GM19463 (cell line): Measurements from ENCODE around the gene GRIK2.
"Not testable (repeated sequence)": the region's sequence is repeated elsewhere in the genome, so short reads cannot be mapped to it uniquely, and the experiment has no call there.

ENCODE experiments used
- ATAC-seq: cut with Tn5 transposase; IDR thresholded peaks from one replicate; pipeline ENCODE4 v1.9.1; 2021; ENCODE audit warnings: mild to moderate bottlenecking, moderate library complexity; ENCODE audit not compliant: unreplicated experiment

The GRIK2 gene

DNA sequence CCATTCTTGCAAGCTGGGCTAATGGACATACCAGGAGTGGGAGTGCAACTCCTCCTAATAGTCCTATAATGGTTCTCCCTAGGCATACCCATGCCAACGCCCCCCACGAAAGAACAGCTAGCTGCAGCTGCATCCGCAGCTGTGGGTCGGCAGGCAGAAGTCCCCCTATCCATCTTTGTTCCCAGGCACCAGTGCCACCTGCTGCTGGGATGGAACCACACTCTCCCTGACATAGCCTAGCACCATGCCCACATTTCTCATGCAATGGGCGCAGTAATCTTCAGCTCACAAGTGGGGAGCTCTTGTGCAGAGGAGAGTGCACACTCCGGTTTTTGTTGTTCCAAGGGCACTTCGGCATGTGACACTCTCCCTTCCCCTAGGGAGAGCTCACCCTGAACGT lies 567.8 kb downstream of the GRIK2 start:
- no peak for ATAC-seq

DNA sequence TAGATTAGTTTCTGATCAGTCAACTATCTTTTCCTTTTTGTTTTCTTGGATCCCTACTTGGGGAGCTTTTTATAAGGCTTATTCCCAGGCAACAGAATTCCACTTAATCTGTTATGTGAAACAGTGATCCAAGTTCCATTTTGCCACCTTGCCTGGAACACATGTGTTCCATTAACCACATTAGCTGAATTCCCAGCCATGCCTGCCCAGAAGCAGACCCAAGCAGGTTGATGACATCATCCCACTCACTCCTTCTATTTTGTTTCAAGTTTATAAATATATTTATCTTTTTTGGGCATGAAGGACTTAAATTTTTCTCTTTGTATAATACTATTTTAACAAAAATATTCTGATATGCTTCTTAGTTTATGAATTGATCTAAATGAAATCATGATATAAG lies 587.4 kb downstream of the GRIK2 start:
- ATAC-seq, result no peak

GRCh38 chr6:101986476-101986875 lies 593.0 kb downstream of the GRIK2 start:
- no peak for ATAC-seq

DNA sequence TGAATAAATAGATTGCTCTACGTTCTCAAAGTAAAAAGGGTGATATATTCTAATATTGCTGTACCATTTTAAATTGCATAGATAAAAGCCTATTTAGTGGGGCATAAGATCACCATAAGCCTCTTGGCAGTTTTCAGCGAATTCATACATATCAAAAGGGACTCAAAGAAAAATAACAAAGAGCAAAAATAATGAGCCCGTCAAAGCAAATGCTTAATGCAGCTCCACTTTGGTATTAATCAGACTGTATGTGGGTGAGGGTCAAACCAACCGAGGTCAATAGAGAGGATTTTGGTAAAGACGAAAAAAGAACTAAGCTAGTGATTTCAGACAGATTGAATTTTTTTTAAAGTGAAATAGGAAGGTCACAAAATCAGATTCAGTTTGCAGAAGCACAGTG lies 598.8 kb downstream of the GRIK2 start:
- ATAC-seq, result no peak

GRCh38 chr6:101994521-101994920 lies 601.0 kb downstream of the GRIK2 start:
- no peak for ATAC-seq

- ATAC-seq, result no peak
Measured at GRCh38 chr6:102015431-102015830, 621.9 kb downstream of the GRIK2 start.

DNA sequence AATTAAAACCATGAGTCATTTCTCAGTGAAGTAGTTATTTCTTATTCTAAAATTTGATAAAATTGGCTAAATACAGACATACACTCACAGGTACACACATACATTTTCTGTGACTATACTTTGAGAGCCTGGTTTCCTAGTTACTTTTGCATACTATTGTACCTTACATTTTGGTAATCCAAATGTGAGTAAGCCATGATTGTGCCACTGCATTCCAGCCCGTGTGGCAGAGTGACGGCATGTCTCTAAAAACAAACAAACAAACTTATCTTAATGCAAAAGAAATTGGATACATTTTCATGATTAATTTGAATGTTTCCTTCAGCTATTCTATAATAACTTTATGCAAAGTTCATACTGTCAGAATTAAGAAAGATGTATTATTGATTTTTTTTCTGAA lies 628.8 kb downstream of the GRIK2 start:
- ATAC-seq, result no peak

DNA sequence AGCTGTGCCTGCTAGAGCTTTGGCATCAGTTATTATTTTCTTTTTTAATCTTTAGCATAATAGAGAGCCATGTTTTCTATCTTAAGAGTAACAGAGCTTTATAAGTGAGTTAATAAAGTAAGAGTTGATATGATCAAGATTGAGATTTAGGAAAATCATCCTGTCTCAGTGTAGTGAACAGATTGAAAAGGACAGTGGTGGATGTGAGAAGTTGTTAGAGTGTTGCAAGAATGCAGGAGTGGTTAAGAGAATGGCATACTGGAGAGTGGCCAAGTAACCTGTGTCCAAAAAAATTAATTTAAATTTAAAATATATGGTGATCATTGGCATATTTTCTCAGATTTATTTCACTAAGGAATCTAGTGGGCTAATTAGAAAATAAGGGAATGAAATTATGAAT lies 629.3 kb downstream of the GRIK2 start:
- ATAC-seq, result no peak

DNA sequence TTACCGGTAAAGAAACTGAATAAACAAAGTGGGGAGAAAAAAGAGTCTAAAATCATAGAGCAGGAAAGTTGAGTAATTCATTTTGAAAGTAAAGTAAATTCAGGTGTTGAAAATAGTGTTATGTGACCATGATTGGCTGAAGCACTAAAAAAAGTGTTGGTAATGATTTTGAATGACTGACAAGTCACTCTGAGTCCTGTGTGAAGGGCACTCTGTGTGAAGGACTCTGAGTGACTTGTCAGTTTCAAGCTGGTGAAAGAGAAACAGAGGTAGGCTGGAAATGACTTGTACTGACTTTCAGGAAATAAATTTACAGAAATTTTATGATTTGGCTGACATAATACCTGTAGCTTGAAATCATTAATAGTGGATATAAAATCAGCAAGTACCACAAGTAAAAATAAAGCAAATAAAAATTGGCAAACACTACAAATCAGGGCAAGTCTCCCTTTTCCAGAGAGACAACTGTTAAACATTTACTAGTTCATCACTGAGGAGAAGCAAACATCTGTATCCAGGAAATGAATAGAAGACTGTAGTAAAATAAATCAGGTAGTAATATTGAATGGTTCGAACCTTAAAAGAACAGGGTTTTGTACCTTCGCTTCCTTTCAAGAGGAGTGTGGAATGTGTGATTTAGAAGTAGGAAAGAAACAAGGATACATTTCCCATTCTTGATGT lies 630.6 kb downstream of the GRIK2 start:
- no peak for ATAC-seq

DNA sequence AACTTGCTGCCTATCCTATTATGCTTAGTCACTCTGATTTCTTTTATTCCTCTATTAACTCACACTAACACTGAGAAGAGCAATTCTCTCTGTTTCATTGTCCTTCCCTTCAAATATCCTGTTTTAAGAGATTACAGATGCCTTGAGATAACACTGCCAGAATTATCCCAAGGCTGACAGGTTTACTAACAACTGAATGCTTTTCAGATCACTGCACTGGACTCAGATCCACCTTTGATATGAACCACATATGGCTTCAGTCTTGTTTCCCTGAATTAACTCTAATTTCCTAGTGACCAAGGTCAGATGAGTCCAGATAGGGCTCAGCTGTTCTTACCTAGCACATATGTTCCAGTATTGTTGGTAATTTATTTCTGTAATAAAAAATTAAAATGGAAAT lies 633.1 kb downstream of the GRIK2 start:
- ATAC-seq, result no peak

DNA sequence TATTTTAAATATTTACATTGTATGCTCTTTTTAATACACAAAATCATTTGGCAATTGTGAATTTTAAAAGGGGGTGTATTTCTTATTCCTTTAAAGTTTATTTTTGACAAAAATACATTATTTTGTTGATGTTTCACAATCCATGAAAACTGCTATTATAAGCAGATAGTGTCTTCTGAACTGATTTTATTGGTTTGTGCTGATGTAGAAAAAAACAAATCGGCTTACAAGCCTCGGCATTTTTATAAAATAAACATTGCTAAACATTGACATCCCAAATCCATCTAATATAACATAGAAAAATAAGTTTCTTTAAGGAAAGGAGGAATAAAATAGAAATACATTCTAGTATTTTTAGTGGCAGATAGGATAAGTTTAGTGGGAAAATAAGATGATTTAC lies 634.7 kb downstream of the GRIK2 start:
- no peak for ATAC-seq

DNA sequence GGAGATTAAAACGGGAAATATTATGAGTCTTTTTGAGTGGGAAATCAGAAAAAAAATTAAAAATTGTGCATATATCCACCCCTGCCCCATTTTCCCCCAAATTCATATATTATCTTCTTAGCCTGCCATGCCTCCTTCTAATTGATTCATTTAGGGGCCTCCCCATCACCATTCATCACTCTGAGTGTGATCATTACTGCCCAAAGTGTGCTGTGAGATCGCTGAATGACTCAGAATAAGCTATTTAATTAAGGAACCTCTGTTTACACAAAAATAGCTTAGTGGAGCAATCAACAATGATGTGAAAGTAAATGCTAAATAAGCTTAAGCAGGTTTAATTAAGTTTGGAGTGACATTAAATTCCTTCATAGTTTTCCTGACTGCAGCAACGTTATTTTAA lies 645.5 kb downstream of the GRIK2 start:
- ATAC-seq, result no peak

- ATAC-seq, result no peak
Measured at GRCh38 chr6:102039441-102039840, 645.9 kb downstream of the GRIK2 start.

GRCh38 chr6:102051001-102051400 lies 657.5 kb downstream of the GRIK2 start:
- no peak for ATAC-seq

DNA sequence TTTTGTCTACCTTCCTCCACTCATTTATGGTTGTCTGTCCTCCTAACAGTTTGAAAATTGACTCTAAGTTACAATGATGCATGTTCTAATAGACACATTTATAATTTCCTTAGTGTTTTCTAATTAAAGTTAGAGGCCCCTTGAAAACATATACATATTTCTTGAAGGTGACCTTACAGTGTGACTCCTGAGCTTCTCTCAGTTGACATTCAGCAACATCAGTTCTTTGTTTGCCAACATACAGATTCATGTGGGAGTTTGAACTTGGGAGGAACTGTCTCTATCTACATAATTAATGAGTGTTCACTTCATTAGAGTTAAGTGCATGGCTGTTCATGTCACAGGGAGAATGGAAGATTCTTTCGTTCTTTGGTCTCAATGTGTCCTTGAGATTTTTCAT lies 658.2 kb downstream of the GRIK2 start:
- ATAC-seq, result no peak

DNA sequence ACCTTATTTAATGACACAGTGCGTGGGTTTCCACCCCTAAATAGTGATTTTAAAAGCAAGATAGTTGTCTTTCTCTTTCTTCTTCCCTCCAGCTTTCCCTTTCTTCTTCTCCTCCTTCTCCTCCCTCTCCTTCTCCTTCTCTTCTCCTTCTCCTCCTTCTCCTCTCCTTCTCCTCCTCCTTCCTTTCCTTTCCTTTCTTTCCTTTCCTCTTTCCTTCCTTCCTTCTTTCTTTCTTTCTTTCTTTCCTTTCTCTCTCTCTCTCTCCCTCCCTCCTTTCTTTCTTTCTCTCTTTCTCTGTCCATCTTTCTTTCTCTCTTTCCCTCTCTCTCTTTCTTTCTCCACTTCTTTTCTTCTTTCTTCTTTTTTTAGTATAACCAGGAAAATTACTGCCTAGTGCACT lies 670.6 kb downstream of the GRIK2 start:
- ATAC-seq, result no peak

GRCh38 chr6:102066301-102066700 lies 672.8 kb downstream of the GRIK2 start:
- no peak for ATAC-seq

DNA sequence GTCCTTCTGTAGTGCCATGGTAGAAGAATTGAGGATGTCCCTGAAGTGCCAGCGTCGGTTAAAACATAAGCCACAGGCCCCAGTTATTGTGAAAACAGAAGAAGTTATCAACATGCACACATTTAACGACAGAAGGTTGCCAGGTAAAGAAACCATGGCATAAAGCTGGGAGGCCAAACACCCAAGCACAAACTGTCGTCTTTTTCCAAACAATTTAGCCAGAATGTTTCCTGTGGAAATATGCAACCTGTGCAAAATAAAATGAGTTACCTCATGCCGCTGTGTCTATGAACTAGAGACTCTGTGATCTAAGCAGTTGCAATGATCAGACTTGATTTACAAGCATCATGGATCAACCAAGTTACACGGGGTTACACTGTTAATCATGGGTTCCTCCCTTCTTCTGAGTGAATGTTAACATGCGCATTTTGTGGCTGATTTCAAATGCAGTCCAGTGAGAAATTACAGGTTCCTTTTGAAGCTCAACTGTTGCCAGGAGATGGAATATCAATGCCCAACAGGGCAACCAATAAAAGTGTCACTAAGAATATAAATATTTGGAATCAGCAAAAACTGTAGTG lies 674.9 kb downstream of the GRIK2 start:
- ATAC-seq, result no peak

DNA sequence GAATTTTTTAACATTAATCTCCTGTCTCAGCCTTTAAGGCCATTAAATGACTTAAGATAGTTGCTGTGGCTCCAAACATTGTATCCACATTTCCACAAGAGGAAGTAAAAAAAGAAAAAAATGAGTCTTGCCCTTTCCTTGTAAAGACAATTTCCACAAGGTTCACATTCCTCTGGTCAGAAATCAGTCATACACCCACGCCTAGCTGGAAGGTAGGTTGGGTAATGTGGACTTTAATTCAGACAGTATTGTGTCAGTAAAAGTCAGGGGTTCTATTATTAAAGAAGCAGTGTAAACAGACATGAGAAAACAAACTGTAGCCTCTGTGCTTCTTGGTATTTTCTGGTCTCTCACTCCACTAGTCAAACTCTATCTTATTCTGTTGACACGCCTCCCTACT lies 682.0 kb downstream of the GRIK2 start:
- no peak for ATAC-seq

DNA sequence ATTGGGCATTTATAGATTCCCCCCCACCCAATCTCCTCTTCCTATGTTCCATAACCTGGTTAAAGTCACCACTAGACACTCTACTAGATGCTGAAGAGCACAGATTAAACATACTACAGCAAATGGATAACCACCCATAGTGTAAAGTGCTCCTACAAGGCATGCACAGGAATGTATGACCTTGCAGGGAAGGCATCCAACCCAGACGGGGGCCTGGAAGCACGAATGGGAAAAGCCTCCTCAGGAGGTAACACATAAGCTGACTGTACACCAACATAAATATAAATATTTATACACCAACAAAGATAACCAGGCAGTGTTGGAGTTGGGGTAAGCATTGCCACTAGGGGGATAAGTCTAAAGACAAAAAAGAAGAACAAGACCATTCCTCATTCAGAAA lies 691.7 kb downstream of the GRIK2 start:
- no peak for ATAC-seq

DNA sequence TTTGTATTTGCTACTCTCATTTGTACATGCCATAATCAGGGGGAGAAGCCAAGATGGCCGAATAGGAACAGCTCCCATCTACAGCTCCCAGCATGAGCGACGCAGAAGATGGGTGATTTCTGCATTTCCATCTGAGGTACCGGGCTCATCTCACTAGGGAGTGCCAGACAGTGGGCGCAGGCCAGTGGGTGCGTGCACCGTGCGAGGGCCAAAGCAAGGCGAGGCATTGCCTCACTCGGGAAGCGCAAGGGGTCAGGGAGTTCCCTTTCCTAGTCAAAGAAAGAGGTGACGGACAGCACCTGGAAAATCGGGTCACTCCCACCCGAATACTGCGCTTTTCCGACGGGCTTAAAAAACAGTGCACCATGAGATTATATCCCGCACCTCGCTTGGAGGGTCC lies 694.7 kb downstream of the GRIK2 start:
- not testable (repeated sequence) for ATAC-seq

GRCh38 chr6:102114402-102114801 lies 720.9 kb downstream of the GRIK2 start:
- no peak for ATAC-seq

DNA sequence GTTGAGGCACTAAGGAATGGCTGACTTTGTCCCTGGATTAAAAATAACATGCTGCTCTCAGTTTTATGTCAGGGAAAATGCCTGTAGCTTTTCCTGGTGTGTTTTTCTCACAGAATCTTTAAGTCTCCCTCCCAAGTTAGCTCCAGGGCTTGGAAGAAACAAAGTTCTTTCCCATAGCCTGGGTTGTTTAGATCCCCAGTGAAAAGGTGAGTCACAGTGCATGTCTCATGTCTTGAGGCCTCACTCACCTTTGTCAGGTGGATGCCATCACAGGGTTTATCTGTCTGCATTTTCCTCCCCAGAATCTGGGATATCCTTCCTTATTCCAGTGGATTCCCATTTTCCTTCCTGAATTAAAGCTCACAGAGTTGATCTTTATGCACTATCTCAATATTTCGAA lies 722.4 kb downstream of the GRIK2 start:
- no peak for ATAC-seq
